ENCODE results near the gene SKIDA1. TPM values are rescaled to one million over a fixed set of nuclear protein-coding genes. Genes with fewer than 3 reads are reported as not detected.

Gene SKIDA1
- total RNA-seq, 1 experiment from 2014 or later = 9.4 TPM

DNA sequence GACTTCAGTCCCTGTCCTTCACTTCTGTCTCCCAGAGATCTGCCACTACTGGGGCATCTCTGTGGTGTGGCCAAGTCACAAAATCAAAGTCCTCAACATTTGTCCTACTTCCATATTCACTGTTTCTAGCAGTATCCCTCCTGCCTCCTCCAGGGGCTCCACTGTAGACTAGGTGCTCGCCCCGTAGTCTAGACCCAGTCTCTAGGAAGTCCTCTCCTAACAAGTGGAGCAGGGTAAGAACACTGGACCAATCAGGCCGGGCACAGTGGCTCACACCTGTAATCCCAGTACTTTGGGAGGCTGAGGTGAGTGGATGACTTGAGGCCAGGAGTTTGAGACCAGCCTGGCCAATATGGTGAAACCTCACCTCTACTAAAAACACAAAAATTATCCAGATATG lies 57.4 kb downstream of the SKIDA1 start:
- Mint-ChIP-seq H3K36me3 (no peaks in the 10 kb centered on the region), H3K4me1 (peaks cover 7% of the 10 kb centered on the region), H3K27ac (no peak overlapping the region), H3K9me3 (no peaks in the 10 kb centered on the region), H3K27me3 (ENCODE audit: low read depth) (no peaks in the 10 kb centered on the region), H3K4me3 (no peak overlapping the region)
- no peak for ATAC-seq
- TF ChIP-seq FOXK1 (CRISPR knock-in tag; IDR thresholded peaks at IDR 0.05) = no peak
- TF ChIP-seq, protein P1, sequence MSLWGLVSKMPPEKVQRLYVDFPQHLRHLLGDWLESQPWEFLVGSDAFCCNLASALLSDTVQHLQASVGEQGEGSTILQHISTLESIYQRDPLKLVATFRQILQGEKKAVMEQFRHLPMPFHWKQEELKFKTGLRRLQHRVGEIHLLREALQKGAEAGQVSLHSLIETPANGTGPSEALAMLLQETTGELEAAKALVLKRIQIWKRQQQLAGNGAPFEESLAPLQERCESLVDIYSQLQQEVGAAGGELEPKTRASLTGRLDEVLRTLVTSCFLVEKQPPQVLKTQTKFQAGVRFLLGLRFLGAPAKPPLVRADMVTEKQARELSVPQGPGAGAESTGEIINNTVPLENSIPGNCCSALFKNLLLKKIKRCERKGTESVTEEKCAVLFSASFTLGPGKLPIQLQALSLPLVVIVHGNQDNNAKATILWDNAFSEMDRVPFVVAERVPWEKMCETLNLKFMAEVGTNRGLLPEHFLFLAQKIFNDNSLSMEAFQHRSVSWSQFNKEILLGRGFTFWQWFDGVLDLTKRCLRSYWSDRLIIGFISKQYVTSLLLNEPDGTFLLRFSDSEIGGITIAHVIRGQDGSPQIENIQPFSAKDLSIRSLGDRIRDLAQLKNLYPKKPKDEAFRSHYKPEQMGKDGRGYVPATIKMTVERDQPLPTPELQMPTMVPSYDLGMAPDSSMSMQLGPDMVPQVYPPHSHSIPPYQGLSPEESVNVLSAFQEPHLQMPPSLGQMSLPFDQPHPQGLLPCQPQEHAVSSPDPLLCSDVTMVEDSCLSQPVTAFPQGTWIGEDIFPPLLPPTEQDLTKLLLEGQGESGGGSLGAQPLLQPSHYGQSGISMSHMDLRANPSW (CRISPR knock-in tag; conservative IDR thresholded peaks at IDR 0.05; ENCODE audit: low read depth) = no peak
- TF ChIP-seq SOX15 (CRISPR knock-in tag; IDR thresholded peaks at IDR 0.05) = no peak
- TF ChIP-seq PRRX2 (CRISPR knock-in tag; IDR thresholded peaks at IDR 0.05) = no peak
- TF ChIP-seq ZNF138 (CRISPR knock-in tag; conservative IDR thresholded peaks at IDR 0.05) = no peak
- TF ChIP-seq, protein P2, sequence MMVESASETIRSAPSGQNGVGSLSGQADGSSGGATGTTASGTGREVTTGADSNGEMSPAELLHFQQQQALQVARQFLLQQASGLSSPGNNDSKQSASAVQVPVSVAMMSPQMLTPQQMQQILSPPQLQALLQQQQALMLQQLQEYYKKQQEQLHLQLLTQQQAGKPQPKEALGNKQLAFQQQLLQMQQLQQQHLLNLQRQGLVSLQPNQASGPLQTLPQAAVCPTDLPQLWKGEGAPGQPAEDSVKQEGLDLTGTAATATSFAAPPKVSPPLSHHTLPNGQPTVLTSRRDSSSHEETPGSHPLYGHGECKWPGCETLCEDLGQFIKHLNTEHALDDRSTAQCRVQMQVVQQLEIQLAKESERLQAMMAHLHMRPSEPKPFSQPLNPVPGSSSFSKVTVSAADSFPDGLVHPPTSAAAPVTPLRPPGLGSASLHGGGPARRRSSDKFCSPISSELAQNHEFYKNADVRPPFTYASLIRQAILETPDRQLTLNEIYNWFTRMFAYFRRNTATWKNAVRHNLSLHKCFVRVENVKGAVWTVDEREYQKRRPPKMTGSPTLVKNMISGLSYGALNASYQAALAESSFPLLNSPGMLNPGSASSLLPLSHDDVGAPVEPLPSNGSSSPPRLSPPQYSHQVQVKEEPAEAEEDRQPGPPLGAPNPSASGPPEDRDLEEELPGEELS (CRISPR knock-in tag; IDR thresholded peaks at IDR 0.05) = no peak
- TF ChIP-seq, protein P3, sequence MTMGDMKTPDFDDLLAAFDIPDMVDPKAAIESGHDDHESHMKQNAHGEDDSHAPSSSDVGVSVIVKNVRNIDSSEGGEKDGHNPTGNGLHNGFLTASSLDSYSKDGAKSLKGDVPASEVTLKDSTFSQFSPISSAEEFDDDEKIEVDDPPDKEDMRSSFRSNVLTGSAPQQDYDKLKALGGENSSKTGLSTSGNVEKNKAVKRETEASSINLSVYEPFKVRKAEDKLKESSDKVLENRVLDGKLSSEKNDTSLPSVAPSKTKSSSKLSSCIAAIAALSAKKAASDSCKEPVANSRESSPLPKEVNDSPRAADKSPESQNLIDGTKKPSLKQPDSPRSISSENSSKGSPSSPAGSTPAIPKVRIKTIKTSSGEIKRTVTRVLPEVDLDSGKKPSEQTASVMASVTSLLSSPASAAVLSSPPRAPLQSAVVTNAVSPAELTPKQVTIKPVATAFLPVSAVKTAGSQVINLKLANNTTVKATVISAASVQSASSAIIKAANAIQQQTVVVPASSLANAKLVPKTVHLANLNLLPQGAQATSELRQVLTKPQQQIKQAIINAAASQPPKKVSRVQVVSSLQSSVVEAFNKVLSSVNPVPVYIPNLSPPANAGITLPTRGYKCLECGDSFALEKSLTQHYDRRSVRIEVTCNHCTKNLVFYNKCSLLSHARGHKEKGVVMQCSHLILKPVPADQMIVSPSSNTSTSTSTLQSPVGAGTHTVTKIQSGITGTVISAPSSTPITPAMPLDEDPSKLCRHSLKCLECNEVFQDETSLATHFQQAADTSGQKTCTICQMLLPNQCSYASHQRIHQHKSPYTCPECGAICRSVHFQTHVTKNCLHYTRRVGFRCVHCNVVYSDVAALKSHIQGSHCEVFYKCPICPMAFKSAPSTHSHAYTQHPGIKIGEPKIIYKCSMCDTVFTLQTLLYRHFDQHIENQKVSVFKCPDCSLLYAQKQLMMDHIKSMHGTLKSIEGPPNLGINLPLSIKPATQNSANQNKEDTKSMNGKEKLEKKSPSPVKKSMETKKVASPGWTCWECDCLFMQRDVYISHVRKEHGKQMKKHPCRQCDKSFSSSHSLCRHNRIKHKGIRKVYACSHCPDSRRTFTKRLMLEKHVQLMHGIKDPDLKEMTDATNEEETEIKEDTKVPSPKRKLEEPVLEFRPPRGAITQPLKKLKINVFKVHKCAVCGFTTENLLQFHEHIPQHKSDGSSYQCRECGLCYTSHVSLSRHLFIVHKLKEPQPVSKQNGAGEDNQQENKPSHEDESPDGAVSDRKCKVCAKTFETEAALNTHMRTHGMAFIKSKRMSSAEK (CRISPR knock-in tag; IDR thresholded peaks at IDR 0.05; ENCODE audit: borderline replicate concordance) = no peak
- TF ChIP-seq SP1 (CRISPR knock-in tag; conservative IDR thresholded peaks at IDR 0.05) = no peak
- TF ChIP-seq, protein P4, sequence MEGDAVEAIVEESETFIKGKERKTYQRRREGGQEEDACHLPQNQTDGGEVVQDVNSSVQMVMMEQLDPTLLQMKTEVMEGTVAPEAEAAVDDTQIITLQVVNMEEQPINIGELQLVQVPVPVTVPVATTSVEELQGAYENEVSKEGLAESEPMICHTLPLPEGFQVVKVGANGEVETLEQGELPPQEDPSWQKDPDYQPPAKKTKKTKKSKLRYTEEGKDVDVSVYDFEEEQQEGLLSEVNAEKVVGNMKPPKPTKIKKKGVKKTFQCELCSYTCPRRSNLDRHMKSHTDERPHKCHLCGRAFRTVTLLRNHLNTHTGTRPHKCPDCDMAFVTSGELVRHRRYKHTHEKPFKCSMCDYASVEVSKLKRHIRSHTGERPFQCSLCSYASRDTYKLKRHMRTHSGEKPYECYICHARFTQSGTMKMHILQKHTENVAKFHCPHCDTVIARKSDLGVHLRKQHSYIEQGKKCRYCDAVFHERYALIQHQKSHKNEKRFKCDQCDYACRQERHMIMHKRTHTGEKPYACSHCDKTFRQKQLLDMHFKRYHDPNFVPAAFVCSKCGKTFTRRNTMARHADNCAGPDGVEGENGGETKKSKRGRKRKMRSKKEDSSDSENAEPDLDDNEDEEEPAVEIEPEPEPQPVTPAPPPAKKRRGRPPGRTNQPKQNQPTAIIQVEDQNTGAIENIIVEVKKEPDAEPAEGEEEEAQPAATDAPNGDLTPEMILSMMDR (IDR thresholded peaks at IDR 0.05) = no peak
- TF ChIP-seq, protein P5, sequence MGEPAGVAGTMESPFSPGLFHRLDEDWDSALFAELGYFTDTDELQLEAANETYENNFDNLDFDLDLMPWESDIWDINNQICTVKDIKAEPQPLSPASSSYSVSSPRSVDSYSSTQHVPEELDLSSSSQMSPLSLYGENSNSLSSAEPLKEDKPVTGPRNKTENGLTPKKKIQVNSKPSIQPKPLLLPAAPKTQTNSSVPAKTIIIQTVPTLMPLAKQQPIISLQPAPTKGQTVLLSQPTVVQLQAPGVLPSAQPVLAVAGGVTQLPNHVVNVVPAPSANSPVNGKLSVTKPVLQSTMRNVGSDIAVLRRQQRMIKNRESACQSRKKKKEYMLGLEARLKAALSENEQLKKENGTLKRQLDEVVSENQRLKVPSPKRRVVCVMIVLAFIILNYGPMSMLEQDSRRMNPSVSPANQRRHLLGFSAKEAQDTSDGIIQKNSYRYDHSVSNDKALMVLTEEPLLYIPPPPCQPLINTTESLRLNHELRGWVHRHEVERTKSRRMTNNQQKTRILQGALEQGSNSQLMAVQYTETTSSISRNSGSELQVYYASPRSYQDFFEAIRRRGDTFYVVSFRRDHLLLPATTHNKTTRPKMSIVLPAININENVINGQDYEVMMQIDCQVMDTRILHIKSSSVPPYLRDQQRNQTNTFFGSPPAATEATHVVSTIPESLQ (CRISPR knock-in tag; IDR thresholded peaks at IDR 0.05) = no peak
- no peak for TF ChIP-seq ZNF423 (CRISPR knock-in tag; IDR thresholded peaks at IDR 0.05)
- TF ChIP-seq, protein P6, sequence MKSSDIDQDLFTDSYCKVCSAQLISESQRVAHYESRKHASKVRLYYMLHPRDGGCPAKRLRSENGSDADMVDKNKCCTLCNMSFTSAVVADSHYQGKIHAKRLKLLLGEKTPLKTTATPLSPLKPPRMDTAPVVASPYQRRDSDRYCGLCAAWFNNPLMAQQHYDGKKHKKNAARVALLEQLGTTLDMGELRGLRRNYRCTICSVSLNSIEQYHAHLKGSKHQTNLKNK (CRISPR knock-in tag; IDR thresholded peaks at IDR 0.05) = no peak
- no peak for TF ChIP-seq ZNF416 (CRISPR knock-in tag; IDR thresholded peaks at IDR 0.05)
- TF ChIP-seq ZNF121 (CRISPR knock-in tag; IDR thresholded peaks at IDR 0.05) = no peak
- TF ChIP-seq, protein P7, sequence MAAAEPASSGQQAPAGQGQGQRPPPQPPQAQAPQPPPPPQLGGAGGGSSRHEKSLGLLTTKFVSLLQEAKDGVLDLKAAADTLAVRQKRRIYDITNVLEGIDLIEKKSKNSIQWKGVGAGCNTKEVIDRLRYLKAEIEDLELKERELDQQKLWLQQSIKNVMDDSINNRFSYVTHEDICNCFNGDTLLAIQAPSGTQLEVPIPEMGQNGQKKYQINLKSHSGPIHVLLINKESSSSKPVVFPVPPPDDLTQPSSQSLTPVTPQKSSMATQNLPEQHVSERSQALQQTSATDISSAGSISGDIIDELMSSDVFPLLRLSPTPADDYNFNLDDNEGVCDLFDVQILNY (CRISPR knock-in tag; IDR thresholded peaks at IDR 0.05) = no peak
- no peak for TF ChIP-seq GABPB1 (CRISPR knock-in tag; IDR thresholded peaks at IDR 0.05)
- no peak for TF ChIP-seq ELF4 (CRISPR knock-in tag; IDR thresholded peaks at IDR 0.05; ENCODE audit: low read depth)
- ChIA-PET CTCF (no interaction called here), POLR2A (no interaction called here)
- no peak for DNase-seq (ENCODE audit: low spot score)
